B cell (primary cell): ENCODE data around the gene TBKBP1. TPM values are rescaled to one million over a fixed set of nuclear protein-coding genes. Genes with fewer than 3 reads are reported as not detected.
A peak's percentile ranks its signal among the peaks of the same experiment; 100 is the strongest.

ENCODE experiments used
- ATAC-seq: fragments of 200-7000 bp; cut with Tn5 transposase; one replicate; pipeline ENCODE4 v1.10.0; 2021; ENCODE audit warnings: low read depth, mild to moderate bottlenecking, moderate number of reproducible peaks, moderate library complexity
- CTCF ChIA-PET: fragments of 350-600 bp; sonication (Branson Sonifier 250); formaldehyde crosslinking; loops from one replicate; lab custom pipeline; 2021; ENCODE audit warnings: antibody characterized with exemption, inconsistent platforms; lab: Charles Lee
- POLR2A ChIA-PET: fragments of 350-600 bp; sonication (Branson Sonifier 250); formaldehyde crosslinking; loops from one replicate; lab custom pipeline; 2021; ENCODE audit warnings: antibody characterized with exemption; lab: Charles Lee
- DNase-seq: peaks from one replicate; pipeline ENCODE4 v3.0.0; 2013
- H2AFZ ChIP-seq: 2 replicates; pipeline ENCODE4 v1.6.1; 2012; ENCODE audit warnings: mild to moderate bottlenecking, low read depth, low read length; ENCODE audit not compliant: insufficient read depth, poor library complexity, severe bottlenecking
- H3K27ac ChIP-seq, 2 donors: 1 replicate in 1 of 2; 2 replicates in 1 of 2; pipeline ENCODE4 v1.5.1; 2012 to 2013; ENCODE audit warnings: low read length in 2 of 2, mild to moderate bottlenecking in 2 of 2, moderate library complexity in 1 of 2
- H3K27me3 ChIP-seq, 4 experiments: fragments of 200-600 bp in 1 of 4; sonication (generic) in 1 of 4; replicated peaks in 1 of 4; 1 replicate in 2 of 4; 2 replicates in 2 of 4; pipeline versions ENCODE4 v1.6.1 to v1.7.0; 2013 to 2016; ENCODE audit warnings: low read length in 3 of 4, mild to moderate bottlenecking in 2 of 4, mixed read lengths in 1 of 4, moderate library complexity in 1 of 4; ENCODE audit not compliant: insufficient read depth in 4 of 4, control insufficient read depth in 3 of 4; ENCODE audit errors: control extremely low read depth in 1 of 4
- H3K36me3 ChIP-seq, 2 experiments: replicated peaks in 1 of 2; 1 replicate in 1 of 2; 2 replicates in 1 of 2; pipeline versions ENCODE4 v1.6.1 to v1.7.1; 2013; ENCODE audit warnings: low read length in 1 of 2; ENCODE audit not compliant: insufficient read depth in 2 of 2, control insufficient read depth in 1 of 2; ENCODE audit errors: control extremely low read depth in 1 of 2, extremely low read depth in 1 of 2
- H3K4me1 ChIP-seq, 2 donors: fragments of 200-600 bp in 1 of 2; sonication (generic) in 1 of 2; 1 replicate in 1 of 2; 2 replicates in 1 of 2; pipeline versions ENCODE4 v1.5.1 to v1.6.1; 2013 to 2017; ENCODE audit warnings: low read length in 2 of 2; ENCODE audit not compliant: control insufficient read depth in 2 of 2, insufficient read depth in 2 of 2
- H3K4me2 ChIP-seq: replicated peaks from 2 replicates; pipeline ENCODE3; 2012; ENCODE audit warnings: mild to moderate bottlenecking, low read depth, low read length; ENCODE audit not compliant: poor library complexity, severe bottlenecking
- H3K4me3 ChIP-seq, 5 experiments: fragments of 200-600 bp in 1 of 5; sonication (generic) in 1 of 5; 1 replicate in 3 of 5; 2 replicates in 2 of 5; pipeline versions ENCODE4 v1.5.1 to v1.7.0; 2011 to 2016; ENCODE audit warnings: low read length in 4 of 5, mild to moderate bottlenecking in 4 of 5, low read depth in 2 of 5, control low read depth in 1 of 5, moderate library complexity in 1 of 5; ENCODE audit not compliant: insufficient read depth in 1 of 5; ENCODE audit errors: control extremely low read depth in 1 of 5, extremely low read depth in 1 of 5
- H3K79me2 ChIP-seq: fragments of 200-600 bp; sonication (generic); one replicate; pipeline ENCODE4 v1.6.0; 2016; ENCODE audit warnings: low read length; ENCODE audit not compliant: control insufficient read depth, insufficient read depth
- H3K9ac ChIP-seq: fragments of 200-600 bp; sonication (generic); 2 replicates; pipeline ENCODE4 v1.6.1; 2017; ENCODE audit warnings: mild to moderate bottlenecking, low read length, moderate library complexity
- H3K9me3 ChIP-seq, 3 donors: one replicate each; pipeline versions ENCODE4 v1.6.1 to v1.7.1; 2013; ENCODE audit warnings: low read length in 2 of 3; ENCODE audit not compliant: control insufficient read depth in 2 of 3, insufficient read depth in 1 of 3; ENCODE audit errors: control extremely low read depth in 1 of 3
- H4K20me1 ChIP-seq: 2 replicates; pipeline ENCODE4 v1.6.0; 2012; ENCODE audit warnings: mild to moderate bottlenecking, low read length; ENCODE audit not compliant: insufficient read depth, control insufficient read depth, poor library complexity, severe bottlenecking
- H3K27ac Mint-ChIP-seq: one replicate; pipeline ENCODE4 v1.8.0; 2021; ENCODE audit warnings: mixed read lengths
- H3K27me3 Mint-ChIP-seq: one replicate; pipeline ENCODE4 v1.8.0; 2021; ENCODE audit warnings: mixed read lengths
- H3K4me1 Mint-ChIP-seq: one replicate; pipeline ENCODE4 v1.8.0; 2021; ENCODE audit warnings: mixed read lengths
- H3K4me3 Mint-ChIP-seq: one replicate; pipeline ENCODE4 v1.8.0; 2021; ENCODE audit warnings: mixed read lengths
- H3K9me3 Mint-ChIP-seq: one replicate; pipeline ENCODE4 v1.8.0; 2022; ENCODE audit warnings: mixed read lengths; ENCODE audit not compliant: insufficient read depth
- EZH2 ChIP-seq: IDR thresholded peaks from 2 replicates; pipeline ENCODE4 v1.6.1; 2012; ENCODE audit warnings: borderline replicate concordance, low read depth, mild to moderate bottlenecking, moderate library complexity, low read length; ENCODE audit not compliant: insufficient read depth, poor library complexity, severe bottlenecking
- WGBS: methylation state at CpG from one replicate; pipeline ENCODE4 v1.1.5; 2013; ENCODE audit warnings: missing lambda C conversion rate; ENCODE audit not compliant: insufficient coverage; 5-methylcytosine and 5-hydroxymethylcytosine counted together
- intact Hi-C: fragments of 100-400 bp; cut with micrococcal nuclease; formaldehyde crosslinking; loops from one replicate; pipeline ENCODE4 v1.10.0; 2022
- polyA plus RNA-seq: library from polyadenylated mRNA; depleted of rRNA; stranded (reverse); fragments of >200 nt; gene quantifications from 2 replicates; pipeline ENCODE4 v1.2.3, GENCODE V29; 2012
- total RNA-seq, 2 donors: library from RNA; stranded (reverse); fragments of 120-200 nt in 1 of 2; gene quantifications; 1 replicate in 1 of 2; 2 replicates in 1 of 2; pipeline versions ENCODE4 v1.2.3 to v1.2.4, GENCODE V29; 2013 to 2022
- TF ChIP-seq, protein P1 (sequence below): fragments of 200-600 bp; IDR thresholded peaks from one replicate; pipeline ENCODE4 v1.8.0; 2022; ENCODE audit warnings: antibody characterized with exemption, mild to moderate bottlenecking

TBKBP1 gene
- total and polyA plus RNA-seq, 2 donors (not counting 1 experiment from before 2014, with no cell fraction given) = 6.6 to 8.4 TPM

DNA sequence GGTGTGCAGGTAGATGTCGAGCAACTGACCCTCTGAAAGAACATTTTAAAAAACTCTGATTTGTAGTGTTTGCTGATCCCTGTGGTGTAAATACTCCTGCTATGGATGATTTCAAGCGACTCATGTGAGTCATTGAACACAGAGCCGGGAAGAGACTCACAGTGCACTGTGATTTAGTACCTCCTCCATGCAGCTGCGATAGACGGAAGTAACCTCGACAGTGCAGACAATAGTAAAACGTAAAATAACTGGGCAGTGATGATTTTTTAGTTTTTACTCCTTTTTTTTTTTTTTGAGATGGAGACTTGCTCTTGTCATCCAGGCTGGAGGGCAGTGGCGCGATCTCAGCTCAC, 47.8 kb downstream of the TBKBP1 start:
- no peak for ATAC-seq
- H3K4me2 ChIP-seq = no peak overlapping the region
- H3K27ac Mint-ChIP-seq = peak overlapping the region; percentile 35
- DNase-seq = no peak
- no peak overlapping the region for H2AFZ ChIP-seq
- POLR2A ChIA-PET = no interaction called here
- H3K4me1 Mint-ChIP-seq = peaks cover 28% of the 10 kb centered on the region
- H3K36me3 ChIP-seq = peaks cover 0 to 2% of the 10 kb centered on the region in 2 experiments
- 50% methylated on average over 3 of the region's 9 CpGs for WGBS
- CTCF ChIA-PET = interaction anchor here (0.6 to 8.6 kb wide), 12 partner anchors 9 to 125 kb away, joined by 3 to 108 read pairs (median 5); partner anchors contain the start of genes KPNB1 and TBX21
- peaks cover 7 to 19% of the 10 kb centered on the region in 2 donors for H3K4me1 ChIP-seq
- H3K4me3 ChIP-seq = no peak overlapping the region
- no peak overlapping the region for H3K27ac ChIP-seq
- H3K9me3 ChIP-seq = no peaks in the 10 kb centered on the region
- peak overlapping the region; percentile 37 for H3K4me3 Mint-ChIP-seq
- no peak overlapping the region for H3K9ac ChIP-seq
- H3K27me3 Mint-ChIP-seq = peaks cover 8% of the 10 kb centered on the region
- TF ChIP-seq, protein P1, sequence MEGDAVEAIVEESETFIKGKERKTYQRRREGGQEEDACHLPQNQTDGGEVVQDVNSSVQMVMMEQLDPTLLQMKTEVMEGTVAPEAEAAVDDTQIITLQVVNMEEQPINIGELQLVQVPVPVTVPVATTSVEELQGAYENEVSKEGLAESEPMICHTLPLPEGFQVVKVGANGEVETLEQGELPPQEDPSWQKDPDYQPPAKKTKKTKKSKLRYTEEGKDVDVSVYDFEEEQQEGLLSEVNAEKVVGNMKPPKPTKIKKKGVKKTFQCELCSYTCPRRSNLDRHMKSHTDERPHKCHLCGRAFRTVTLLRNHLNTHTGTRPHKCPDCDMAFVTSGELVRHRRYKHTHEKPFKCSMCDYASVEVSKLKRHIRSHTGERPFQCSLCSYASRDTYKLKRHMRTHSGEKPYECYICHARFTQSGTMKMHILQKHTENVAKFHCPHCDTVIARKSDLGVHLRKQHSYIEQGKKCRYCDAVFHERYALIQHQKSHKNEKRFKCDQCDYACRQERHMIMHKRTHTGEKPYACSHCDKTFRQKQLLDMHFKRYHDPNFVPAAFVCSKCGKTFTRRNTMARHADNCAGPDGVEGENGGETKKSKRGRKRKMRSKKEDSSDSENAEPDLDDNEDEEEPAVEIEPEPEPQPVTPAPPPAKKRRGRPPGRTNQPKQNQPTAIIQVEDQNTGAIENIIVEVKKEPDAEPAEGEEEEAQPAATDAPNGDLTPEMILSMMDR = no peak
- no peak for TF ChIP-seq EZH2
- H3K79me2 ChIP-seq = peaks cover 24% of the 10 kb centered on the region
- no peaks in the 10 kb centered on the region for H4K20me1 ChIP-seq
- intact Hi-C loops = loop anchor here (1.0 kb wide), 3 partner anchors 8 to 77 kb away; partner anchors contain the start of gene TBX21
- H3K27me3 ChIP-seq = peaks cover 0 to 4% (median 0%) of the 10 kb centered on the region in 4 experiments
- no peaks in the 10 kb centered on the region for H3K9me3 Mint-ChIP-seq

DNA sequence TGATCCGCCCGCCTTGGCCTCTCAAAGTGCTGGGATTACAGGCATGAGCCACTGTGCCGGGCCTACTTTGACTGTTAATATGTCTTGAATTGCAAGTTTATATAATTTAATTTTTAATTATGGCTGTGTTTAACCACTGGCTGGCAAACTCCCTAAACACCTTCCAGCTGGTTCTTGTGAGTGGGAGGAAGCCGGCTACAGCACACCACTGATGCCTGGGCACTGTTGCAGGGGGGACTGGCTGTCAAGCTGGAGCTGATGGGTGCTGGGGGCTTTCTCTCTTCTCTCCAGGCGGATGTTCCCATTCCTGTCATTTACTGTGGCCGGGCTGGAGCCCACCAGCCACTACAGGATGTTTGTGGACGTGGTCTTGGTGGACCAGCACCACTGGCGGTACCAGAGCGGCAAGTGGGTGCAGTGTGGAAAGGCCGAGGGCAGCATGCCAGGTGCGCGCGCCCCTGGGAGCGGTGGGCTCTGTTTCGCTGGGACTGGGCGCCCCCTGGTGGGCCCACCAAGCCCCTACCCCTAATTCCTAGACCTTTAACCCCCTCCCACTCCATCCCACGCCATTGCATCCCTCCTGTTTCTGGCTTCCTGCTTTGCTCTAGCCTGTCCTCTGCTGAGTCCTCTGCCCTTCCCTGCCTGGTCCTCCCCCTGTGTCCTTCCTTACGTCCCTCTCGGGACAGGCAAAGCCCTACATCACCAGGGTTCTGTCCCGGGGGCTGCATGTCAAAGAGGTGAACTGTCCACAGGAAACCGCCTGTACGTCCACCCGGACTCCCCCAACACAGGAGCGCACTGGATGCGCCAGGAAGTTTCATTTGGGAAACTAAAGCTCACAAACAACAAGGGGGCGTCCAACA, 48.6 kb downstream of the TBKBP1 start:
- H3K4me1 Mint-ChIP-seq = peaks cover 22% of the 10 kb centered on the region
- no peaks in the 10 kb centered on the region for H3K9me3 Mint-ChIP-seq
- ChIA-PET POLR2A (no interaction called here), CTCF (interaction anchor here (0.8 to 8.6 kb wide), 11 partner anchors 8 to 126 kb away, joined by 3 to 108 read pairs (median 5); partner anchors contain the start of genes KPNB1 and TBX21)
- H3K27me3 Mint-ChIP-seq = peaks cover 8% of the 10 kb centered on the region
- no peak overlapping the region for H3K27ac ChIP-seq
- peaks cover 24% of the 10 kb centered on the region for H3K79me2 ChIP-seq
- H3K4me3 ChIP-seq = no peak overlapping the region
- no peak overlapping the region for H3K27ac Mint-ChIP-seq
- no peaks in the 10 kb centered on the region for H3K9me3 ChIP-seq
- peak overlapping the region; percentile 54 for H2AFZ ChIP-seq
- H4K20me1 ChIP-seq = no peaks in the 10 kb centered on the region
- H3K36me3 ChIP-seq = peaks cover 0 to 2% of the 10 kb centered on the region in 2 experiments
- H3K27me3 ChIP-seq = peaks cover 0 to 4% (median 0%) of the 10 kb centered on the region in 4 experiments
- DNase-seq = peak; percentile 70
- peaks cover 7 to 19% of the 10 kb centered on the region in 2 donors for H3K4me1 ChIP-seq
- WGBS = 34% methylated on average over 17 of the region's 26 CpGs
- peak overlapping the region; percentile 57 for H3K4me2 ChIP-seq
- no peak overlapping the region for H3K9ac ChIP-seq
- peak; percentile 86 for ATAC-seq
- intact Hi-C loops = loop anchor here (1.0 kb wide), 3 partner anchors 9 to 78 kb away; partner anchors contain the start of gene TBX21
- H3K4me3 Mint-ChIP-seq = no peak overlapping the region
- TF ChIP-seq, protein P1 = peak; percentile 67
- TF ChIP-seq EZH2 = no peak
